HL-60/S4 (cell line): Measurements from ENCODE around the gene LRMDA.

Experiments
- in situ Hi-C: fragments of 300-500 bp; cut with MboI; formaldehyde crosslinking; loops from 2 replicates; pipeline ENCODE4 v1.14.3; 2022; ENCODE audit warnings: low sequenced_read_pairs

LRMDA gene

DNA sequence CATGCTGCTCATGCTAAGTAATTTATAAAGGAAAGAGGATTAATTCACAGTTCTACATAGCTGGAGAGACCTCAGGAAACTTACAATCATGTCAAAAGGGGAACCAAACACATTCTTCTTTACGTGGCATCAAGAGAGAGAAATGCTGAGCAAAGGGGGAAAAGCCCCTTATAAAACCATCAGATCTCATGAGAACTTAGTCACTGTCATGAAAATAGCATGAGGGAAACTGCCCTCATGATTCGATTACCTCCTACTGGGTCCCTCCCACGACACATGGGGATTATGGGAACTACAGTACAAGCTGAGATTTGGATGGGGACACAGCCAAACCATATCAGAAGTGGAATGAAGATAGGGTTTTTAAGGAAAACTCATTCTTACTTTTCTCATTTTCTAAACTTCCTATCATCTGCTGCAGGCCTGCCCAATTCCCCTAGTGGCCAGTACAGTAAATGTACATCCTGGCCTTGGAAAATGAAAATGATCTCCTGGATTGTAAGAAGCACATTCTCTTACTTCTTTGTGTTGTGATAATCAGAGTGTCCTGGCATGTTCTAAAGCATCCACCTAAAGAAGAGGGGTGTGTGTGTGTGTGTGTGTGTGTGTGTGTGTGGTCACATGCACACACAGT lies 421.5 kb downstream of the LRMDA start:
- in situ Hi-C loops = no loop called here

DNA sequence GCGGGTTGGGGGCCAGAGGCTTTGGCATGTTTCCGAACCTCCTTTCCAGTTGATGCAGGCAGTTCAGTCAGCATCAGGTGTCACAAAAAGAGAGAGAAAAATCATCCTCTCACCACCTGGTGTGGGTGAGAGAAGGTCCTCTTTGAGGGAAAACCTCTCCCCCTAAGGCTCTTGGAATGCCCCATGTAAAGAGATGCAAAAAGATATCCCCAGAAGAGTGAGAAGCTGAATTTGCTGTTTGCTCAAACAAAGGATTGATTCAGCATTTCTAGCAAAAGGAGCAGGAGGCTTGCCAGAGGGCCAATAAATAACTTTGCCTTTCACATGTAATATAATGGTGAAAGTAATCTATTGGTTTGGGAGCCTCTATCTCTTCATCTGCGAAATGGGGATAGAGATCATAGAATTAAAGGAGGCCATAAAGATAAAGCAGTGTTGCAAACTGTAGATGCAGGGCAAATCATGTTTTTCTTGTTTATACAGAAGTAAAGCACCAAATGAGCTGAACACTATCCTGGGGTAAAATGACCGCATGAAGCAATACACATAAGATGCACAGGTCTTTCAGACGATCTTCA lies 425.9 kb downstream of the LRMDA start:
- in situ Hi-C loops = no loop called here

DNA sequence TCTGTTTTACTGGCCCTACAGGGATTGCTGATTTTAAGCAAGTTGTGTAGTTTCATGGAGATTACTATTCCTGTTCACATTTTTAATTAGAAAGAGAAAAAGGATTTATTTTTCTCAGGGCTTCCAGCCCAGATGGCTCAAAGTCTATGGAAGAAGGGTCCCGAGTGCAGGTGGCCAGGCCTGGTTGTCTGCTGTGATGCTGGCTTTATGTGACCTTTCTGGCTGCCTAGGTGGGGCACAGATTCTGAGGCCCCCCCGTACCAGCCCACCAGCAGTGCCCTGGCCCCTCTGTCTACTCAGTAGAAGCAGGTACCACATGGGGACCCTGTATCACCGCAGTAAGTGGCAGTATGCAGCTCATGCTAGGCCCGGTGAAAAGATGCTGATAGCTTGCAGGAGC lies 426.5 kb downstream of the LRMDA start:
- in situ Hi-C loops = no loop called here

DNA sequence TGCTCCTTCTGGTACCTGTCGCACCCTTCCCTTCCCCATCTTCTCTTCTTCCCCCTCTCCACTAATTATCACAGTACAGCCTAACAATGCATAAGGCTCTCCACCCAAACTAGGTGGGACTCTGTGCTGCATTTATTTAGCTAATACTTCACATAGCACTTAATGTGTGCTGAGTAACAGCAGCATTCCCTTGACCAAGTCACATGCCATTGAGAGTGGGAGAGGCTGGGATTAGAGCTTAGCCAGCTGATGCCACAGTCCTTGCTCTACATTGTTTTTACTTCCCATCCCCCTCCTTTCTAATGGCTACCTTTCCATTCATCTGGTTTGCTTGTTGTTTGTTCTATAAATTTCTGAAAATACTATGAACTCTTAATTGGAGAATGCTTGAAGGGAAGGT lies 426.9 kb downstream of the LRMDA start:
- in situ Hi-C loops = no loop called here

DNA sequence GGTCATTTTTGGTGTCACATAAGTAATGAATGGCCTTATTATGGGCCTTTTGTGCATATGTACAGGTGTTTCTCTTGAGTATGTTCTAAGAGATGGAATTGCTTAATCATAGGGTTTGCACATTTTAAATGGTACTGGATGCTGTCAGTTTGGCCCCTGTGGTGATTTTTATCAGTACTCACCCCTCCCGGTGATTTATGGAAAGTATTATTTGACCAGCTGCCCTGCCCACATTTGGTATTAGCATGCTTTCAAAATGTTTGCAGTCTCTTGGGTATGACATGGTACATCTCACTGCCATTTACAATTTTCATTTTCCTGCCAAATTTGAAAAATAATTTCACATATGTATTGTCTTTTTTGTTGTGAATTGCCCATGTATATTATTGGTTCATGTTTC lies 427.7 kb downstream of the LRMDA start:
- in situ Hi-C loops = no loop called here

DNA sequence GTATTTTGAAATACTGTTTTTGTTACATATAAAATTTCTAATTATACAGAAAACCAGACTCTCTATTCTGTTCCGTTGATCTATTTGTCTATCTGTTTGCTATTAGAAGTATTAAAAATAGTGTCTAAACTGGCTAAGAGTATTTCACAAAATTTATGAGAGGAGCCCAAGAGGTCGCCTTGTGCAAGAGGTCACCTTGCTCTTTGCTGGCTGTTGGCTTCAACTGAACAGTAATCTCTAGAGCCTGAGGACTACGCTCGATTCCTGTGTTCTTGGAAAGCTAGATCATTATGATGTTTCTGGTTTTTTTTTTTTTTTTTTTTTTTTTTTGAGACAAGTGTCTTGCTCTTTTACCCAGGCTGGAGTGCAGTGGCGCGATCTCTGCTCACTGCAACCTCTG lies 428.6 kb downstream of the LRMDA start:
- in situ Hi-C loops = no loop called here

DNA sequence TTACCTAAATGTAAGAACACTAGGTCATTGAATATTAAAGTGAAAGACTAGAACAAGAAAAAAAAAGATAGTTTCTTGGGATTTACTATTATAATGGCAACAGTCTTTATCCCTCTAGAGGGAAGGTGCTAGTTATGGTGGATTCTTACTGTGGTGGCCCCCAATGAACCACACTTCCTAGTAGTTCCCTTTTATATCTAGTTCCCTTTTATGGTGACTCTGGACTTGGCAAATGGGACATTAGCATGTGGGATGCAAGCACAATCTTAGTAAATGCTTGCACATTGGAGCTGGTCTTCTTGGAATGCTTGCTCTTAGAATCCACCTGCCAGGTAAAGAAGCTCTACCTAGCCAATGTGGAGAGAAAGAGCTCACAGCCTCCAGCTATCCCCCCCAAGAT lies 430.2 kb downstream of the LRMDA start:
- in situ Hi-C loops = no loop called here

DNA sequence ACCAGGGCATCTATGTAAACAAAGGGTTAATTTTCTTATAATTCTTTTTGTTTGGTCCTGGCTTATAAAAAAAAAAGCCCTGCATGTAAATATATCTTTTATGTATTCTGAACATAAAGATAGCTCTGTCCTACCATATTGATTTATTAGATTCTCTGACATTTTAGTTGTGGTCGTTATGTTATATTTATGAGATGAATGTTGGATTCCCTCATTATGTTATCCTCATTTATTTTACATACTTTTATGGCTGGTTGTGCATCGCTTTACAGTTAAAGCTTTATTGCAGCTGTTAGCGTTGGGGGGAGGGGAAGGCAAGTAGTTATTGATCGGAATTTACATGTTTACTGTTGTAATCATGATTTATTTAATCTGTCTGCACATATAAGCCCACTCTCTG lies 431.5 kb downstream of the LRMDA start:
- in situ Hi-C loops = no loop called here

DNA sequence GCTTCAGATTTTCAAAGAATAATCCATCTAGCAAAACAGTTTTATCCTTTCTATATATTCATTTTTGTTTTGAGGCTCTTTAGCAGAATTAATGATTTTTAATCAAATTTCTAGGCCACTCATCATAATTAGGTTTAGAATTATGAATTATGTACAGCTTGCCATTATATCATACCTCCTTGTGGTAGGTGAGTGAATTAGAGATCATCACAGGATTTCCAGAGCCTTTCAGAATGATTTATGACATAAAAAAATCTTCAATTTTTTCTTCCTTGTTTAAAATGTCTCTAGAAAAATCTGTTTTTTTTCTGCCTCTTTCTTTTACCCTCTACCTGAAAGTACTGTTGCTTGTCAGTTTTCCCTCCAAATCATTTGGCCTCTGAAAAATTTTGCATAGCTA lies 433.3 kb downstream of the LRMDA start:
- in situ Hi-C loops = no loop called here

DNA sequence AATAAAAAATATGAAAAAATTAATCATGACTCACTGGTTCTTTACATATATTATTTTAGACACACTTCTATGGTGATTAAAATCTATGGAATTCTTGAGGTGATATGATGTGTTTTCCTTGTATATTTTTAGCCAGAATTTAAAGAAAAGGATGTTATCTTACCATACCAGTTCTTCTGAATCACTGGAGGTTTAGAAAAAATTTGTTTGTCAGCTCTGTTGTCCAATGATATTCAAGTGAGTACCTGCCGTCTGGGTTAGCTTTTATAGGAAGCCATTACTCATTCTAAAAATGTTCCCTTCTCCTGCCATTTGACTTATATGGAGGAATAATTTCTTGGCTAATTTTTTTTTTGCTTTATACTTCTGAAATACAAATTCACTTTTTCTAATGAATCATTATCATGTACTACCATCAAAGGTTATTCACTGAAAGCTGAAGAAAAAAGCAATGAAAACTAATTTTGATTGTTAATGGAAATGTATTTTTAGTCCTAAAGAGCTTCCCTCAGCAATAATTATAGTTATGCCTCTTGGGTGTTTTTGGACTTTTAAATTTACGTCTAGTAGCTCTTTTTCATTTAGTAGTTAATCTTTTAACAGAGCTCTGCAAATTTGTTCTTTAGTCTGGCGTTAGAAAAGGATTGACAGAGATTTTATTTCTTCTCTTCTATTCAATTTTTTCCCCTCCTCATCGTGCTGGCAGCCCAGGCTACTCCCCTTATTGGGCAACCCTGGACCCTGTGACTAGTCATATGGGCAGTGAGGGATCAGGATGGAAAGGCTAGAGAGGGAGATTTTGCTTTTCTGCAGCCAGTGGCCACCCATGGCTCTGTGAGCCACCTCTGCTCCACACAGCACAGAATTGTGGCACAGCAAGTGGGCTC lies 434.2 kb downstream of the LRMDA start:
- in situ Hi-C loops = no loop called here

DNA sequence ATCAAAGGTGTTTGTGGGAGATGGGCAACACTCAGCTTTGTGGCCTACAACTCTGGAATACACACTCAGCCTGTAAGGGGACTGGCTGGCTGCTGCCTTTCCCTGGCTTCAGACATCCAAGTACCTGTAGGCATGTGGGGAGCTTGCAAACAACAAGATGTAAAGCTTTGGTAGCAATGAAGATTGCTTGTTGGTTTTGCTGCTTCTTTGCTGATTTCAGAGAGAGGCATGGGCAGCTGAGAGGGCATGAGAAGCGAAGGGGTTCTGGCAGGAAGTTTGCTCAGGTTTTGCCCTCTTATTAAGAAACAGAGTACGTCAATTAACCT lies 434.8 kb downstream of the LRMDA start:
- in situ Hi-C loops = no loop called here

DNA sequence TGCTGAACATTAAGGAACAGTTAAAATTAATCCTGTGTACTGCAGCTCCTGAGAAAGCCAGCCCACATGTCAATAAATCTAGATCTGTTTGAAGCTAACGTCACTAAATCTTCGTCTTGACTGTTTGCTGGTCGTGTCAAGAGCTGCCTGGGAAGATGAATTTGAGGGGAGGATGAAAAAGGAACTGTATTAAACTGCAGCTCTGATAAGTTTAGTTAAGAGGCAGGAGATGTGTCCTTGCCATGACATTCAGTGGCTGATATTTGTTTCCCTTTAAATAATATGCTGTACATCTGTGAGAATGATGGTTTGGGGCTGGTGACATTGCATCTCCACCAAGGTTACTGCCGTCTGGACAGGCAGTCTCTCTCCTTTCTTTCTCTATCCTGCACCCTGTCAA lies 435.3 kb downstream of the LRMDA start:
- in situ Hi-C loops = no loop called here

DNA sequence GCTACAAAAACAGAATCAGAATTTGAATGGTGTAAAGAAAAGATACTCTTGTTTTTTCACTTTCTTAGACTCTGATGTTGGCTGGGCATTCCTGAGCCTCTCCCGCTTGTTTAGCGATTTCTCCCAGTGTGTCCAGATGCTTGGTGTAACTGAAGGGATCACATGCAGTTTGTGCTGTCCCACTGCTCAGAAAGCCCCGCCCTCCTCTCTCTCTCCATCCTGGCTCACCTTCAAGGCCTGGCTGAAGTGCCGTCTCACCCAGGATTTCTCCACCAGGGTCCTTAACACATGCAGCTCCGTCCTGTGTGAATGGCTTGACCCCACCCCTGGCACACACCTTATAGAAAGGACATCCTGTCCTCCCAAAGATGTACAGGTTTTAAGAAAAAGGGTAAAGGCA lies 437.1 kb downstream of the LRMDA start:
- in situ Hi-C loops = no loop called here

DNA sequence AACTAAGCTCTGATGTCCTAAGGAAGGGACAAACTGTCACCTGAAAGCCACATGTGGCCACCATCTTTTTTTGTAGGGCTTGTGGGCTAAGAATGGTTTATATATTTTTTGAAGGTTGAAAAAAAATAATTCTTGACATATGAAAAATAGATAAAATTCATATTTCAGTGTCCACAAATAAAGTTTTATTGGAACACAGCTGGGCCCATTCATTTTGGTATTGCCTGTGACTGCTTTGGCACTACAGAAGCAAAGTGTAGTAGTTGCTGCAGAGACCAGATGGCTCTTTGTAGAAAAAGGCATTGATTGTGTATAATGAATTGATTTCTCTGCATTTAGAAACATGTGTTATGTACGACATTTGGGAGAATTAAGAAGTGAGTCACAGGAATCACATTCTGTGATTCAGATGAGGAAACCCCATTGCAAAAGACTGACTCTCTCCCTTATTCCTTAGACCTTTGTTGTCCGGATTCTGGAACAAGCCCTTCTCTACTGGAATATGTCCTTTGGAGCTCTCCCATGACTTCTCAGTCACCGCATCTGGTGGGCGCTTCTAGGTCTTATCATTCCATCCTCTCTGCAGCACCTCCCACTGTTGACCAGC lies 438.7 kb downstream of the LRMDA start:
- in situ Hi-C loops = no loop called here

DNA sequence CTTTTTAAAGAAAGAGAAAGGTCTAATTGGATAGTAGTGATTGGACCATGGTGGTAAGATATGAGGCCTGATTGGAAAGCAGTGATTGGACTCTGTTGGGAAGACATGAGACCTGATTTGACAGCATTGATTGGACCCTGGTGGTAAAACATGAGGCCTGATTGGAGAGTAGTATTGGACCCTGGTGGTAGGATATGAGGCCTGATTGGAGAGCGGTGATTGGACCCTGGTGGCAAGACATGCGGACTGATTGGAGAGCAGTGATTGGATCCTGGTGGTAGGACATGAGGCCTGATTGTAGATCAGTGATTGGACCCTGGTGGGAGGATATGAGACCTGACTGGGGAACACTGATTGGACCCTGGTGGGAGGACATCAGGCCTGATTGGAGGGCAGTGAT lies 444.3 kb downstream of the LRMDA start:
- in situ Hi-C loops = no loop called here

DNA sequence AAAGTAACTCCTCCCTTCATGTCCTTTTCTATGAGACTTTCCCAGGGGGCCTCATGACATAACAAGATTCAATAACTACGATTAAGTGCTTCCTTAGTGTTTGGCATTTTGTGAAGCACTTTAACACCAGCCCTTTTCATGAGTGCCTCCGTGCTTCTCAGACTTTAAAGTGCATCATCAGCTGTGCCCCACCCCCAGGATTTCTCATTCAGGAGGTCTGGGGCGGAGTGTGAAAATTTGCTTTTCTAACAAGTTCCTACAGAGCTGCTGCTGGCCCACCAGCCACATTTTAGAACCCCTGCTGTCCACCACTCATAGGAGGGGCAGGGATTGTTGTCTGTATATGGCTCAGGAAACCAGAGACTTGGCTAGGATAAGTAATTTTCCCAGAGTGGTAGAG lies 445.3 kb downstream of the LRMDA start:
- in situ Hi-C loops = no loop called here

DNA sequence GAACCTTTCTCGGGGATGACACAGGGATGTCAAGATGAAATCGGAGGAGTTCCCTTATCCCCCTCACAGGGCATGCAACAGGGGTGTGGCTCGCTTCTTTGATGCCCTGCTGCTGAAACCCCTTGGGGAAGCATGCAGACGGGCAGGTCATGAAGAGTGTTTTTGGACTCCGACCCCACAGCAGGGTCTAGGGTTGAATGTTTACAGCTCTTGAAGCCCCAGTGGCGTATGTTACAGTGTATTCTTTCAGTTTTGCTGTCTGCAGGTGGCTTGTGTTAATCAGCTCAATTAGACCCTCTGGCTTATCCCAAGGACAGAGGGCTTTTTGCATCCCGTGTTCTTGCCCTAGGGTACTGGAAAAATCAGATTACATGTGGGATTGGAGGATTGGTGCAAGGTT lies 446.5 kb downstream of the LRMDA start:
- in situ Hi-C loops = no loop called here

DNA sequence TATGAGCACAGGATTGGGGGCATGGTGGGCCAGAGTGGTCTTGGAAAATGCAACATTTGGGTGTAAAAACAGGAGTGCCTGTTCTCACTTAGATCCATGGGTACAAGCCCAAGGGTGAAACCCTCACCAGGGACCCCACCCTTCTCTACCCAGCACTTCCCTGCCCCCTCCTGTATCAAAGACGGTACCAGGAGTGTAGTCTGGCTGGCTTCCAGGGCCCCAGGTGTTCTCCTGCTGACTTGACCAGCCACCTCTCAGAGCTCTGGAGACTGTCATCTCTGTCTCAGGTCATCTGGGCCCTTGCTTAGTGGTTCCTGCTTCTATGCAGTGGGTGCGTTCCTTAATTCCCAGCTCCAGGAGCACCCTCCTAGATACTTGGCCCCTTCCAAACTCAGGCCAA lies 447.2 kb downstream of the LRMDA start:
- in situ Hi-C loops = no loop called here

DNA sequence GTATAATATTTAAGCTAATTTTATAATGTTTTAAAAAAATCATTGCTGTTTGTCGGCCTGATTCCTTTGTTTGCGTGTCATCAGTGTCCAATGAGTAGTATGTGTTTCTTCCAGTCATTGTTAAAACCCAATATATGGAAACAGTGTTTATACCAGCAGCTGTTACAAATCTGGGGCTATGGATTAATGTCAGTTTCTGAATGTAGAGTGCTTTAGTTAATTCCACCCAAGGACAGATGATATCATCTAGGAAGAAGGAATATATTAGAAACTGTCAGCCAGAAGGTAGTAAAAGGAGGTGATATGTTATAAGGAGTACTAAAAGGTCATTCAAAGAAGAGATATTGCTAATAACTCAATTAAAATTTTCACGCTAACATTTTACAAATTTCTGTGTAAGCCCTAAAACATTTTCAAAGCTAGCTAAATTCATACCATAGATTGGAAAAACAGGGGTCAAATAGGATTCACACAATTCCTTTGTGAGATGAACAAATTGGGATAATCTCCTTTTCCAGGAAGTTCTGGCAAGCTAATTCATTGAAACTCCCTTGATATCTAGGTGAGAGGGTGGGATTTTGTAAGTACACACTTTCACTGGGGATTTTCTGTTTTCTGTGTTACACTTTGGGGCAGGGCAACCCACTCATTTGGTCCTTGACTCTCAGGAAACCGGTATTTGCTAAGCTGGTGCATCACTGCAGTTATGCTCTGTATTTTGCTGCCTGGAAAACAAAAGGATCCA lies 448.8 kb downstream of the LRMDA start:
- in situ Hi-C loops = no loop called here

DNA sequence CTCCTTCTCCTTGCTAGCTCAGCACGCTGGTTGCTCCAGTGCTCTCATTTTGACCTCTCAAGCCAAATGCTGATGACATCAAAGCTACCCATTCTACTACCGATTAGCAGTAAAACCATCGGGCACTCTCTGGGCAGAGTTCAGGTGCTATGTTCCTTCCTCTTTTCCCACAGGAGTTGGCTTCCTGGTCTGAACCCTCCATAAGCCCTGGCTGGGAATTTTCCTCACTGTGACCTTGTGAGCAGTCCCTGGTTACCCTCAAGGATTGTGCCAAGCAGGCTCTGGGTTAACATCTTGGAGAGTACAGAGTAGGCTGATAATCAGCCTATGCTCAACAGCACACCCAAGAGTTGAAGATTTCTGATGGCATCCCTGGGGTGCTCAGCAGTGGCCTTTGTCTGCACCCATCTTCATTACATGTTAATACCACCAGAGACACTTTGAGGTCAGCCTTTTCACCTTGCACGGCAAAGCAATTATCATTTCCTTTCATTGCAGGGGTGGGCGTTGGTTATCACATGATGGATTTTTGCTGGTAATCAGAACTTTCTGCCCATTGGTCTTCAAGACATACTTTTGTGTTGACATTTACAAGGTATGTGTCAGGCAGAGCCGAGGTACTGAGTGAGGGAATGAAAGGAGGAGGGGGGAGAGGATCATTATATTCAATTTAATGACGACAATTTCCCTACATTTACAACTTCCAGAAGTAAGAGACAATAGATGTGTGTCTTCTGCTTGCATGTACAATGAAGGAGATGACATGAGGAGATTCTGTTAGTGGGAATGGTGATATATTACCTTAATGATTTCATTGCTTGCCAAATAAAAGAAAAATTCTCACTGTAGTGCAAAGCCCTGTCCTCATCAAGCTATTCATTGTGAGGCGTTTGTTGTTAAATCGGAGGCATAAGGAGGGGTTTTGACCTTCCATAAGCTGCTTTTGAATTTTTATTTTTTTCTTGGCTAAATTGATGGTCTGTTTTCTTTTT lies 452.0 kb downstream of the LRMDA start:
- in situ Hi-C loops = no loop called here
